K562 (cell line): ENCODE measurements around the gene NEURL4. TPM values are rescaled to one million over a fixed set of nuclear protein-coding genes. Genes with fewer than 3 reads are reported as not detected.

Experiments
- BRCA1 ChIP-seq, 2 experiments: fragments of 450-650 bp in 1 of 2; sonication (generic) in 1 of 2; formaldehyde crosslinking in 1 of 2; IDR thresholded peaks; 2 replicates each; pipeline versions ENCODE4 v1.5.0 to v1.6.1; 2017 to 2020; ENCODE audit warnings: mild to moderate bottlenecking in 1 of 2, missing genetic modification reagents in 1 of 2
- DIDO1 ChIP-seq: fragments of 450-650 bp; IDR thresholded peaks from 2 replicates; pipeline ENCODE4 v1.6.1; 2016; ENCODE audit warnings: low read depth, missing biosample characterization, missing genetic modification characterization
- FOSL1 ChIP-seq: fragments of 200-800 bp; sonication (Bioruptor generic); conservative IDR thresholded peaks from 2 replicates; pipeline ENCODE4 v1.6.1; 2016; ENCODE audit warnings: missing genetic modification characterization, missing compliant biosample characterization
- GABPA ChIP-seq: fragments of 200-800 bp; sonication (Bioruptor generic); conservative IDR thresholded peaks from 2 replicates; pipeline ENCODE4 v1.6.1; 2016; ENCODE audit warnings: low read depth, missing genetic modification characterization, missing compliant biosample characterization
- JUND ChIP-seq, 2 experiments: IDR thresholded peaks; 2 replicates in 1 of 2; 3 replicates in 1 of 2; pipeline ENCODE4 v1.6.1; 2011; ENCODE audit warnings: borderline replicate concordance in 2 of 2, low read depth in 2 of 2, low read length in 2 of 2, improper control_type of control experiment in 1 of 2, missing biosample characterization in 1 of 2, missing genetic modification characterization in 1 of 2, missing genetic modification reagents in 1 of 2
- MAZ ChIP-seq, 2 experiments: fragments of 450-650 bp in 1 of 2; sonication (generic) in 1 of 2; formaldehyde crosslinking; IDR thresholded peaks in 1 of 2; conservative IDR thresholded peaks in 1 of 2; 2 replicates each; pipeline versions ENCODE4 v1.4.0 to v1.5.0; 2020; ENCODE audit warnings: mild to moderate bottlenecking in 1 of 2, missing genetic modification reagents in 1 of 2
- MEF2A ChIP-seq: IDR thresholded peaks from 2 replicates; pipeline ENCODE4 v1.6.1; 2011; ENCODE audit warnings: low read depth, mild to moderate bottlenecking, low read length, moderate library complexity; ENCODE audit not compliant: control insufficient read depth
- NKRF ChIP-seq: fragments of 450-650 bp; IDR thresholded peaks from 2 replicates; pipeline ENCODE4 v1.6.1; 2016; ENCODE audit warnings: borderline replicate concordance
- NR1H2 ChIP-seq: sonication (generic); formaldehyde crosslinking; IDR thresholded peaks from 2 replicates; pipeline ENCODE4 v1.4.0; 2020; ENCODE audit warnings: mild to moderate bottlenecking, missing genetic modification reagents
- PHF8 ChIP-seq: fragments of 200-600 bp; sonication (generic); IDR thresholded peaks from 2 replicates; pipeline ENCODE4 v1.6.1; 2012; ENCODE audit warnings: mixed run types, mild to moderate bottlenecking, inconsistent platforms, low read length, moderate library complexity, borderline replicate concordance
- PKNOX1 ChIP-seq: fragments of 450-650 bp; IDR thresholded peaks from 2 replicates; pipeline ENCODE4 v1.6.1; 2016
- SMAD4 ChIP-seq: fragments of 250-450 bp; sonication (Bioruptor Pico); conservative IDR thresholded peaks from 2 replicates; pipeline ENCODE4 v1.8.0; 2021; ENCODE audit warnings: inconsistent platforms, mild to moderate bottlenecking, moderate library complexity
- TBP ChIP-seq: optimal IDR thresholded peaks from 2 replicates; pipeline ENCODE3; 2011; ENCODE audit warnings: low read depth, low read length, improper control_type of control experiment
- TEAD4 ChIP-seq, 2 experiments: sonication (generic) in 1 of 2; formaldehyde crosslinking in 1 of 2; IDR thresholded peaks; 2 replicates each; pipeline versions ENCODE4 v1.6.1 to v1.8.0; 2012 to 2022; ENCODE audit warnings: borderline replicate concordance in 1 of 2, inconsistent platforms in 1 of 2, low read length in 1 of 2, mild to moderate bottlenecking in 1 of 2, missing genetic modification reagents in 1 of 2
- VEZF1 ChIP-seq: fragments of 200-800 bp; sonication (Bioruptor generic); IDR thresholded peaks from 2 replicates; pipeline ENCODE4 v1.6.1; 2017; ENCODE audit warnings: missing genetic modification characterization, missing compliant biosample characterization
- XRCC3 ChIP-seq: fragments of 450-650 bp; IDR thresholded peaks from 2 replicates; pipeline ENCODE4 v1.6.1; 2017; ENCODE audit warnings: mild to moderate bottlenecking, moderate library complexity
- ZBTB8A ChIP-seq: fragments of 450-650 bp; IDR thresholded peaks from 2 replicates; pipeline ENCODE4 v1.6.1; 2018; ENCODE audit warnings: mild to moderate bottlenecking, moderate library complexity; ENCODE audit not compliant: partially characterized antibody
- ZFP91 ChIP-seq: sonication (generic); formaldehyde crosslinking; IDR thresholded peaks from 2 replicates; pipeline ENCODE4 v1.8.0; 2022; ENCODE audit warnings: mild to moderate bottlenecking, missing genetic modification reagents
- ZNF445 ChIP-seq: fragments of 250-450 bp; sonication (Bioruptor Pico); IDR thresholded peaks from 2 replicates; pipeline ENCODE4 v1.4.0; 2020; ENCODE audit warnings: low read depth, mild to moderate bottlenecking, moderate library complexity
- polyA plus RNA-seq, 8 experiments: library from polyadenylated mRNA; depleted of rRNA in 4 of 8; stranded (reverse) in 5 of 8; unstranded in 3 of 8; fragments of >200 nt; fragmentation: Nextera tagmentation in 2 of 8; fragmentation: Illumina TruSeq in 1 of 8; extraction: Ambion mirVana in 2 of 8; extraction: Trizol in 1 of 8; gene quantifications; 2 replicates each; pipeline versions ENCODE4 v1.2.1 to v1.2.3, GENCODE V29; 2011 to 2014; ENCODE audit warnings: inconsistent platforms in 1 of 8, missing spikeins in 1 of 8
- total RNA-seq, 7 experiments: library from RNA; depleted of rRNA in 6 of 7; stranded (reverse); fragments of >200 nt in 6 of 7; fragmentation: Illumina TruSeq in 2 of 7; extraction: Trizol in 2 of 7; gene quantifications; 2 replicates each; pipeline versions ENCODE4 v1.2.1 to v1.2.3, GENCODE V29; 2011 to 2021; ENCODE audit warnings: low replicate concordance in 1 of 7

Gene NEURL4
- total and polyA plus RNA-seq, 9 of the 15 experiments (the other 6 are each of a cell fraction or from before 2014, with no cell fraction given): 0.08 to 37.4 (median 11.5) TPM

GRCh38 chr17:7351665-7352502 is 22.7 kb upstream of the NEURL4 start, which contains the start of gene KCTD11 (continued):
- peak; percentile 16 to 59; a peak in 3 of 4 replicates for TF ChIP-seq MAZ (CRISPR knock-in tag; conservative IDR thresholded peaks at IDR 0.05 in 1 of 2, IDR thresholded peaks at IDR 0.05 in 1 of 2)
- peak; percentile 92 for TF ChIP-seq ZFP91
- no peak for TF ChIP-seq NKRF
- TF ChIP-seq FOSL1 (tag): peak; percentile 77
- TF ChIP-seq TBP: peak; percentile 14
- TF ChIP-seq PKNOX1: no peak
- peak; percentile 89 for TF ChIP-seq VEZF1 (CRISPR knock-in tag)
- TF ChIP-seq ZBTB8A: no peak
- TF ChIP-seq PHF8: peak; percentile 57; the same call in 1 of the 2 replicates
- peak; percentile 8; the same call in 1 of the 2 replicates for TF ChIP-seq JUND (IDR thresholded peaks at IDR 0.05; ENCODE audit: borderline replicate concordance, low read depth, low read length)
- no peak for TF ChIP-seq JUND (tag; IDR thresholded peaks at IDR 0.05; ENCODE audit: borderline replicate concordance, low read depth, low read length)
- no peak for TF ChIP-seq DIDO1
- TF ChIP-seq ZNF445 (CRISPR knock-in tag): no peak
- TF ChIP-seq NR1H2 (CRISPR knock-in tag): no peak
- TF ChIP-seq SMAD4 (CRISPR knock-in tag): peak; percentile 93
- no peak for TF ChIP-seq BRCA1 (IDR thresholded peaks at IDR 0.05)
- TF ChIP-seq BRCA1 (CRISPR knock-in tag; IDR thresholded peaks at IDR 0.05): no peak
- TF ChIP-seq TEAD4 (IDR thresholded peaks at IDR 0.05; ENCODE audit: low read length): no peak
- TF ChIP-seq TEAD4 (CRISPR knock-in tag; IDR thresholded peaks at IDR 0.05; ENCODE audit: borderline replicate concordance): no peak
- TF ChIP-seq GABPA (tag): peak; percentile 69
- TF ChIP-seq MEF2A: no peak
- no peak for TF ChIP-seq XRCC3
